ENCODE results near the gene AP2M1. TPM values are rescaled to one million over a fixed set of nuclear protein-coding genes. Genes with fewer than 3 reads are reported as not detected.

Gene AP2M1
- total and polyA plus RNA-seq, 2 of the 13 experiments (the other 11 are each of a cell fraction or from before 2014, with no cell fraction given): 126 to 146 TPM

GRCh38 chr3:184174646-184175492 is at the start of gene AP2M1 (continued):
- TF ChIP-seq ZBTB4 (CRISPR knock-in tag; IDR thresholded peaks at IDR 0.05; ENCODE audit: borderline replicate concordance): no peak
- TF ChIP-seq SIN3A (IDR thresholded peaks at IDR 0.05; ENCODE audit: borderline replicate concordance, low read depth, low read length): peak; percentile 17; the same call in 1 of the 2 replicates
- TF ChIP-seq ZNF205 (CRISPR knock-in tag; IDR thresholded peaks at IDR 0.05): 0 out of 2 replicates have a peak, but pooled peaks have one; percentile 26
- TF ChIP-seq ZNF30 (CRISPR knock-in tag; IDR thresholded peaks at IDR 0.05): no peak
- TF ChIP-seq ZNF18 (CRISPR knock-in tag; IDR thresholded peaks at IDR 0.05; ENCODE audit: insufficient replicate concordance): peak; percentile 58
- TF ChIP-seq BCLAF1 (IDR thresholded peaks at IDR 0.05): no peak
- no peak for TF ChIP-seq ZZZ3 (CRISPR knock-in tag; IDR thresholded peaks at IDR 0.05; ENCODE audit: borderline replicate concordance)
- peak; percentile 75 for TF ChIP-seq TARDBP (CRISPR knock-in tag; IDR thresholded peaks at IDR 0.05)
- TF ChIP-seq RELA (CRISPR knock-in tag; IDR thresholded peaks at IDR 0.05): no peak
- peak; percentile 55 for TF ChIP-seq MNT (IDR thresholded peaks at IDR 0.05)
- 0 out of 2 replicates have a peak, but pooled peaks have one; percentile 21 for TF ChIP-seq ERF (CRISPR knock-in tag; IDR thresholded peaks at IDR 0.05)
- peak; percentile 82 for TF ChIP-seq MYC (CRISPR knock-in tag; IDR thresholded peaks at IDR 0.05; ENCODE audit: borderline replicate concordance)
- TF ChIP-seq POGK (CRISPR knock-in tag; conservative IDR thresholded peaks at IDR 0.05): peak; percentile 70
- no peak for TF ChIP-seq ZNF704 (CRISPR knock-in tag; IDR thresholded peaks at IDR 0.05; ENCODE audit: borderline replicate concordance)
- no peak for TF ChIP-seq KDM4B (CRISPR knock-in tag; IDR thresholded peaks at IDR 0.05)
